GM12892 (cell line): ENCODE results near the gene LACTB.

Experiments
- DNase-seq: peaks from one replicate; pipeline ENCODE4 v3.0.0; 2011; ENCODE audit not compliant: insufficient read length
- FAIRE-seq: peaks from 2 replicates; lab custom pipeline; 2011; peaks lifted over from hg19 to GRCh38; lab: Jason Lieb, UNC
- POLR2A ChIP-seq: IDR thresholded peaks from 2 replicates; pipeline ENCODE4 v1.6.1; 2011; ENCODE audit warnings: low read depth, low read length, control low read depth
- POLR2AphosphoS5 ChIP-seq: IDR thresholded peaks from 2 replicates; pipeline ENCODE4 v1.6.1; 2011; ENCODE audit warnings: low read depth, low read length, control low read depth
- TAF1 ChIP-seq: IDR thresholded peaks from 2 replicates; pipeline ENCODE4 v1.6.1; 2011; ENCODE audit warnings: low read depth, mild to moderate bottlenecking, control low read depth, low read length, borderline replicate concordance

Gene LACTB

DNA sequence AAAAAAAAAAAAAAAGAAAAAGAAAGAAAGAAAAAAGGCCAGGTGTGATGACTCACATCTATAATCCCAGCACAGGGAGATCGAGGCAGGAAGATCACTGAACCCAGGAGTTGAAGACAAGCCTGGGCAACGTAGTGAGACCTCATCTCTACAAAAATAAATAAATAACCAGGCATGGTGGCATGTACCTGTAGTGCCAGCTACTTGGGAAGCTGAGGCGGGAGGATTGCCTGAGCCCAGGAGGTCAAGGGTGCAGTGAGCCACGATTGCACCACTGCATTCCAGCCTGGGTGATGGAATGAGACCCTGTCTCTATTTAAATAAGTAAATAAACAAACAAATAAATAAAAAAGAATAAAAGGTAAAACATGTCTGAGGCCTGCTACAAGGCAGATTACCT, 39.3 kb upstream of the LACTB start:
- no peak for FAIRE-seq
- no peak for DNase-seq
- TF ChIP-seq POLR2AphosphoS5 (no peak), POLR2A (no peak), TAF1 (no peak)

DNA sequence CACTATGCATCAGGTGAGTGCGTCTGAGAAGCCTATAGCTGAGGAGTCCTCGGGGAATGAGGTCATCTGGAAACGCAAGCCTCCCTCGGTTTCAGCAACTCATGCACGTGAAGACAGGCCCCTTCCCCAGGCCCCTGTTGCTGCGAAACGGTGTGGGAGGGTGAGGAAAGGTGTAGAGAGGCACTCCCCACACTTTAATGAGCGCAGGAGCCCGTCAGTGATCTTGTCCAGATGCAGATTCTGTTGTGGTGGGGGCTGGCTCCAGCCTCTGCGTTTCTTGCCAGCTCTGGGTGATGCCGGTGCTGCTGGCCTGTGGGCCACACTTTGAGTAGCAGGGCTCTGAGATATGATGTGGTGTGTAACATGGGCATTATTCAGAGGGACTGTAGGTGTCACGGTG, 38.6 kb upstream of the LACTB start:
- DNase-seq (no peak), FAIRE-seq (no peak)
- TF ChIP-seq POLR2A (no peak), TAF1 (no peak), POLR2AphosphoS5 (no peak)

DNA sequence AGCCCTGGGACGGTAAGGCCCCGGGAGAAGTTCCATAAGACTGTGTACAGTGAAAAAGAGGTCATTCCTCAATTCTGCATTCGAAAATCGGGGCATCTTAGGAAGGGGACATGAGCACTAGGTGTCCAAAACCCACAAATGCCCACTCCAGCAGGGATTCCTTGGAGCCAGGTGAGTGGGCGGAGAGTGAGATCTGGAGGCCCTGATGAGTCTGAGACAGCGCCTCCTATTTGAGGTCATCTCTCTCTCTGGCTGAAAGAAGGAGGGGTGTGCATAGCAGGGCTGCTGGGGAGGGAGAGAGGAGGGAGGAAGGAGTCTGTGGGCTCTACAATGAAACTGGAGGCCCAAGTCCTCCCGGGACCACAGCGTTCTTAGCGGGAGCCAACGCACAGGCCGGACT, 38.1 kb upstream of the LACTB start:
- DNase-seq (no peak), FAIRE-seq (no peak)
- TF ChIP-seq POLR2A = no peak
- no peak for TF ChIP-seq TAF1
- no peak for TF ChIP-seq POLR2AphosphoS5

DNA sequence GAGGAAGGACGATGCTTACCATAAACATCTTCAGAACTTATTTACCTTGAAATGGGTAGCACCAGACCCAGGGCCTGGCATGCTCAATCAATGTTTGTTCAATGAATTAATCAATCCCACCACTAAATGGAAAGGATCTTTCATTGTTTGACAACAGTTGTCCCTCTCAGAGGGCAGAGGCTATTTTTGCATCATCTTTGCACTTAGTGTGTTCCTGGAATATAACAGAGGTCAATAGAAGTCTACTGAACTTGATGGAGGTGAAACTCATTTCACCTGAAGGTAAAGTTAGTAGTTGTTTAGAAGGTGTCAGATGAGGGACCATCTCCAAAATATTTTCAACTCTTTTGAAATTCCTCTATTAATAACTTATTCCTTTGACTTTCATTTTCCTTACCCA, 36.9 kb upstream of the LACTB start:
- DNase-seq (no peak), FAIRE-seq (no peak)
- no peak for TF ChIP-seq POLR2A
- TF ChIP-seq TAF1 = no peak
- TF ChIP-seq POLR2AphosphoS5 = no peak

DNA sequence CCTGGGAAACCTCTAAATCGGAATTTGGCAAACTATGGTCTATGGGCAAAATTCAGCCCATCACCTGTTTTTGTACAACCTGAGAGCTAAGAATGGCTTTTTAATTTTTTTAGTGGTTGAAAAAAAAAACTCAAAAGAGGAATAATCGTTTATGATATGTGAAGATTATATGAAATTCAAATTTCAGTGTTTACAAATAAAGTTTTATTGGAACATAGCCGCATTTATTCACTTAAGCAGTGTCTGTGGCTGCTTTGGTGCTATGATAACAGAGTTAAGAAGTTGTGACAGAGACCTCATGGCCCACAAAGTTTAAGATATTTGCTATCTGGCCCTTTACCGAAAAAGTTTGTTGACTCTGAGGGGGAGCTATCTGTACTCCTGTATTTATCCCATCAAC, 36.4 kb upstream of the LACTB start:
- FAIRE-seq = no peak
- TF ChIP-seq POLR2A (no peak), TAF1 (no peak), POLR2AphosphoS5 (no peak)
- DNase-seq = no peak

DNA sequence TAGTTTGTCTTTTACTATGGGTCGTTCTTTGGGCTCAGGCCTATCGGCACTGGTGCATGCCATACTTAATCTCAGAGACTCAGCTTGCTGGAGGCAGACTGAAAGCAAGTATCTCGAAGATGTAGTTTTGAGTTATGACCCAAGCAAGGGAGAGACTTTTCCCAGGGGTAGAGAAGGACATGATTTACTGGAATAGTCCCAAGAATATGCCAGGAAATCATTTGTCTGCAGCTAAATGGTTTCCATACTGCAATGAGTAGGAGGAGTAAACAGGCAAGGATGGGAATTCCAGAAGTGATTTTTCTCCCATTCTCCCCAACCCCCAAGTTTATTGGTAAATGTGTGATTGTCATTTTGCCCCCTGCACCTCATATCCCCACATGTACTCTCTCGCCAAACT, 35.4 kb upstream of the LACTB start:
- FAIRE-seq (no peak), DNase-seq (no peak)
- no peak for TF ChIP-seq TAF1
- no peak for TF ChIP-seq POLR2AphosphoS5
- TF ChIP-seq POLR2A = no peak

DNA sequence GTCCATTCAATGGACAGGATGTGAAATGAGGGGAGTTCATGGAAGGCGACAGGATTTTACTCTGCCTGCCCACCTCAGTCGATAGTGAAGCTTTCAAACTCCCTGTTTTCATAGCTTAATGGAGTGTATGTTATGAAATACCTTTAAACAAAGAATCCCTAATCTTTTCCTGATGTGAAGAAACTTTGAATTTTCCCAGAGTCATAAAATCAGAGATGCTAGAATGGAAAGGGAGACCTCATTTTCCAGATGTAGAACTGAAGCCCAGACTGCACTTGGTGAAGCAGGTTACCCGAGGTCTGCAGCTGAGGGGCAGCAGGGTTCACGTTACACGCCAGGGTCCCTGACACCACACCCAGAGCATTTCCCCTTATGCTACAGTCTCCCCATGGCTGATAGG, 34.7 kb upstream of the LACTB start:
- TF ChIP-seq TAF1 (no peak), POLR2AphosphoS5 (no peak), POLR2A (no peak)
- no peak for DNase-seq
- FAIRE-seq = no peak

DNA sequence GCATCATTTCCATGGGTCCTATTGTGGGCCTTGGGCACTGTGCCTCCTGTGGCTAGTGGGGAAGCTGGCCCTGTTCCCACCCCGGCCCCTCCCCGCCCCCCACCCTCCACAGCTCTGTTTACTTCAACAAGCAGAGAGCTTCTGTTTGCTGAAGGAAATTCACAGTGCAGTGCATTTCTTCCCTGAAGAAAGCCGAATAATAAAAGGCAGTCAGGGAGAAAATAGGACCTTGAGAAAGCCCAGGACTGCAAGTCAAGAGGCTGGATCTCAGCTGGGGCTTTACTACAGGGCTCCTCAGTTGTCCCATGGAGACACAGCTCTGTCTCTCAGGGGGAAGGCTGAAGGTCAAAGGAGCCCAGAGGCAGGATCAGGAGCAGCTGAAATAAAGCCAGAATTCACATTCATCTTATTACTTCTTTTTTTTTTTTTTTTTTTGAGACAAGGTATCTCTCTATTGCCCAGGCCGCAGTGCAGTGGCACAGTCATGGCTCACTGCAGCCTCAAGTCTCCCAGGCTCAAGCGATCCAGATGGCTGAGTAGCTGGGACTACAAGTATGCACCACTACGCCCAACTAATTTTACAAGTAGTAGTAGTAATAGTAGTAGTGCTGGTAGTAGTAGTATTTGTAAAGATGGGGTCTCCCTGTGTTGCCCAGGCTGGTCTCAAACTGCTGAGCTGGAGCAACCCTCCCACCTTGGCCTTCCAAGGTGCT, 33.0 kb upstream of the LACTB start:
- DNase-seq = no peak
- TF ChIP-seq POLR2A (no peak), TAF1 (no peak), POLR2AphosphoS5 (no peak)
- no peak for FAIRE-seq

DNA sequence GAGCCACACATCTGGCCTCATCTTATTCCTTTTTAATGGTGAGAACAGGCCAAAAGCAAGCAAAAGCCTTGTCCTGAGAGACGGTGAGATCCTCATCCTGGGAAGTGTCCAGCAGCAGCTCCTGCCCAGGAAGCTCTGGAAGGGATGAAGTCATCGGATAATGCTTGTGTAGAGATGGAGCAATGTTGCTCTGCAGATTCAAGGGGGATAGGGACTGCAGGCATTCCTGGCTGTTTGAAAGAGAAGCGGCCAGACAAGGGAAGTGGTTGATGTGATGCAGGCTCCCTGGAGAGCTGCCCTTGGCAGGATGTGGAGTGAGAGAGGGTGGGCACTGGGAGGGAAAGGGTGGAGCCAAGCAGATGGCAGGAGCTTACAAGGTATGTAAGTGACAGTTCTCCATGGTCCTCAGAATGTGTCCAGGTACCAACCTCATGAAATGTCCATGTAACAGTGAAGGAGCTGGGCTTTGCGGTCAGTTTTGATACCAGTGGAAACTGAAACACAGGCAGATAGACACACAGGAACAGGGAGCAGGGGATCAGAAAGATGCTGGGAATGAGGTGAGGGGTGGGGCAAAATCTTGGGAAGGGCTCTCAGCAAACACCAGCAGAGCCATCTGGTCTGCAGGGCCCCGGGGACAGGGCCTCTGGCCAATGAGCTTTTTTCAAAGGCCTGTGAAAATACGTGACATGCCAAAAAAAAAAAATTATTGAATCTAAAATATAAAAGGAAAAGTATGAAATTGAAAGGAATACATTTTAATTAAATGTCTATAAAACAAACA, 32.2 kb upstream of the LACTB start:
- FAIRE-seq (no peak), DNase-seq (no peak)
- TF ChIP-seq POLR2AphosphoS5 (no peak), POLR2A (no peak), TAF1 (no peak)

DNA sequence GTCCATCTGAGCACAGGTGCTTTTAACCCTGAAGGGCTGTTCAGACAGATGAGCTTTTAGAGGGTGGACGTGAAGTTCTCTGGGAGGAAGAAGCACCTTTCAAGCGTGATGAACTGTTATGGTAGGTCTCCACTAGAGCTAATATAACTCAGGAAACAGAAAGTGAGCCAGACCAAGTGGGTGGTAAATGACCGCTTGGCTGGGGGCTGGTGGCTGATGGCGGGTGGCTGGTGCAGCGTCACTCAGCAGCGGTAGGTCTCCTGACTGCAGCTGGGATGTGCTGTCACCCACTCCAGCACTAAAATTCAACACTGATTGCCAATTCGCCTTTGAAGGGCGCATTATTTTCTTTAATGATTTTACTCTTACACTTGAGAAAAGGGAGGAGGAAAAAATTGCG, 31.2 kb upstream of the LACTB start:
- no peak for FAIRE-seq
- TF ChIP-seq TAF1 (no peak), POLR2AphosphoS5 (no peak), POLR2A (no peak)
- no peak for DNase-seq

DNA sequence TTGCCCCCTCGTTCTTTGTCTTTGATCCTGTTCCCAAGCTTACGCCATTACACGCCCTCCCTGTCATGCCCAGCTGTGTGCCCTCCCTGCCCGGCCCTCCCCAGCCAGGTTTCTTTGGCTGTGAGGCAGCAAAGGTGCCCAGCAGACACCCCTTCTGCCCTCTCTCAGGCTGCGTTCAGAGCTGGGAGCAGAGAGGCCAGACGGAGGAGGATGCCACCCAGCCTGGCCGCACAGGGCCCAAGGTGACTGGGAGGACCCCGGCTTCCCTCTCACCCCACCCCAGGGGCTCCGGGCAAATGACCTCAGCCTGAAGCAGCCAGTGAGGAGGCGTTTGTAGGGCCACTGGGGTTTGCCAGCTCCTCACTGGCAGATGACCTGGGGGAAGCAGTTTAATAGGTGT, 30.8 kb upstream of the LACTB start:
- no peak for FAIRE-seq
- DNase-seq = no peak
- TF ChIP-seq TAF1 (no peak), POLR2A (no peak), POLR2AphosphoS5 (no peak)
